DOHH2 (cell line): ENCODE data around the gene ADCY6.

Source experiments
- EZH2phosphoT487 ChIP-seq: fragments of 200-600 bp; sonication (generic); IDR thresholded peaks from 2 replicates; pipeline ENCODE4 v1.6.1; 2017; ENCODE audit warnings: borderline replicate concordance, mild to moderate bottlenecking, antibody characterized with exemption, low read length, moderate library complexity, mixed read lengths
- TF ChIP-seq, protein P1 (sequence below): fragments of 200-600 bp; sonication (generic); IDR thresholded peaks from one replicate; pipeline ENCODE4 v1.5.1; 2014; ENCODE audit warnings: antibody characterized with exemption, mild to moderate bottlenecking, low read depth, low read length; ENCODE audit not compliant: poor library complexity, severe bottlenecking

DNA sequence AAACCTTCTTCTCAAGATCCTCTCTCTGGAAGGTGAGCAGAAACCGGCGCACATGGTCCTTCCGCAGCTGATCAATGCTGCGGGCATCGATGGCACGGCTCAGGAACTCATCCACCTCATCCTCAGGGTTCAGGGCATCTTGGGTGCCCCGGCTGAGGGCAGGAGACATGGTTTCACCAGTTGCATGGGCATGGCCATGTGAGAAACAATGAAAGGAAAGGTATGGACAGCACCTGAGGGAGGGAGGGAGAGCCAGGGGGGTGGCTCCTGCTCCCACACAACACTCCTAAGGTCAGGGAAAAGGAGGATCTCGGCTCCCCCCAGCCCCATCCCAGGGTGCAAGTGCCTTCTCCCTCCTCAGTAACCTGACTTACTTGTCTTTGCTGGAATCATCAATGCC lies 13.6 kb downstream of the ADCY6 start:
- TF ChIP-seq, protein P1, sequence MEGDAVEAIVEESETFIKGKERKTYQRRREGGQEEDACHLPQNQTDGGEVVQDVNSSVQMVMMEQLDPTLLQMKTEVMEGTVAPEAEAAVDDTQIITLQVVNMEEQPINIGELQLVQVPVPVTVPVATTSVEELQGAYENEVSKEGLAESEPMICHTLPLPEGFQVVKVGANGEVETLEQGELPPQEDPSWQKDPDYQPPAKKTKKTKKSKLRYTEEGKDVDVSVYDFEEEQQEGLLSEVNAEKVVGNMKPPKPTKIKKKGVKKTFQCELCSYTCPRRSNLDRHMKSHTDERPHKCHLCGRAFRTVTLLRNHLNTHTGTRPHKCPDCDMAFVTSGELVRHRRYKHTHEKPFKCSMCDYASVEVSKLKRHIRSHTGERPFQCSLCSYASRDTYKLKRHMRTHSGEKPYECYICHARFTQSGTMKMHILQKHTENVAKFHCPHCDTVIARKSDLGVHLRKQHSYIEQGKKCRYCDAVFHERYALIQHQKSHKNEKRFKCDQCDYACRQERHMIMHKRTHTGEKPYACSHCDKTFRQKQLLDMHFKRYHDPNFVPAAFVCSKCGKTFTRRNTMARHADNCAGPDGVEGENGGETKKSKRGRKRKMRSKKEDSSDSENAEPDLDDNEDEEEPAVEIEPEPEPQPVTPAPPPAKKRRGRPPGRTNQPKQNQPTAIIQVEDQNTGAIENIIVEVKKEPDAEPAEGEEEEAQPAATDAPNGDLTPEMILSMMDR, result no peak
- no peak for TF ChIP-seq EZH2phosphoT487
